22Rv1 (cell line): Measurements from ENCODE around the gene KCNQ1.

Experiments
- H3K27ac ChIP-seq: fragments of 450-650 bp; 2 replicates; pipeline ENCODE4 v1.5.1; 2017
- CTCF ChIP-seq: fragments of 450-650 bp; IDR thresholded peaks from 2 replicates; pipeline ENCODE4 v1.5.1; 2017; ENCODE audit warnings: mild to moderate bottlenecking
- ZFX ChIP-seq: fragments of 450-650 bp; IDR thresholded peaks from 2 replicates; pipeline ENCODE4 v1.6.1; 2017; ENCODE audit warnings: antibody characterized with exemption, borderline replicate concordance

The KCNQ1 gene

GRCh38 chr11:2554338-2555207 lies 109.8 kb downstream of the KCNQ1 start:
- TF ChIP-seq ZFX (no peak), CTCF (no peak)
- no peak overlapping the region for H3K27ac ChIP-seq

GRCh38 chr11:2555336-2555735 lies 110.5 kb downstream of the KCNQ1 start:
- no peak overlapping the region for H3K27ac ChIP-seq
- TF ChIP-seq ZFX (no peak), CTCF (no peak)

GRCh38 chr11:2555891-2556290 lies 111.1 kb downstream of the KCNQ1 start:
- TF ChIP-seq ZFX (no peak), CTCF (no peak)
- H3K27ac ChIP-seq: no peak overlapping the region

- no peak for TF ChIP-seq CTCF
- no peak for TF ChIP-seq ZFX
These were observed 112.6 kb downstream of the KCNQ1 start for GRCh38 chr11:2557381-2557780.

GRCh38 chr11:2558397-2558796 lies 113.6 kb downstream of the KCNQ1 start:
- TF ChIP-seq ZFX: no peak
- no peak for TF ChIP-seq CTCF
- H3K27ac ChIP-seq: no peak overlapping the region

More at GRCh38 chr11:2557381-2557780, 112.6 kb downstream of the KCNQ1 start:
- H3K27ac ChIP-seq: no peak overlapping the region

- TF ChIP-seq CTCF (no peak), ZFX (no peak)
- no peak overlapping the region for H3K27ac ChIP-seq
These were observed 114.2 kb downstream of the KCNQ1 start for GRCh38 chr11:2558861-2559526.

GRCh38 chr11:2559527-2560311 lies 114.9 kb downstream of the KCNQ1 start:
- no peak overlapping the region for H3K27ac ChIP-seq
- TF ChIP-seq CTCF (no peak), ZFX (no peak)
